ENCODE results near the gene YPEL2. TPM values are rescaled to one million over a fixed set of nuclear protein-coding genes. Genes with fewer than 3 reads are reported as not detected.

Gene YPEL2
- polyA plus RNA-seq, 1 donor (not counting 4 experiments of a cell fraction or from before 2014, with no cell fraction given): 4.6 TPM

- Histone ChIP-seq H3K36me3 (ENCODE audit: control insufficient read depth in 2 of 2, extremely low read depth in 1 of 2, insufficient read depth in 2 of 2, low read length in 2 of 2) (no peaks in the 10 kb centered on the region), H2AFZ (ENCODE audit: control insufficient read depth, low read length) (no peak overlapping the region), H3K4me3 (ENCODE audit: control insufficient read depth in 2 of 3, extremely low read depth in 1 of 3, insufficient read depth in 2 of 3, low read depth in 1 of 3, low read length in 3 of 3) (no peak overlapping the region), H3K79me2 (ENCODE audit: control insufficient read depth, insufficient read depth, low read length) (no peaks in the 10 kb centered on the region), H4K20me1 (ENCODE audit: control insufficient read depth, extremely low read depth, insufficient read depth, low read length) (no peaks in the 10 kb centered on the region), H3K9me1 (ENCODE audit: control insufficient read depth, extremely low read depth, insufficient read depth, low read length) (no peaks in the 10 kb centered on the region), H3K9me3 (ENCODE audit: control insufficient read depth, low read depth, low read length) (no peaks in the 10 kb centered on the region), H3K27me3 (ENCODE audit: control insufficient read depth, extremely low read depth, insufficient read depth, low read length) (no peaks in the 10 kb centered on the region), H3K4me1 (ENCODE audit: control insufficient read depth, extremely low read depth, insufficient read depth, low read length) (no peaks in the 10 kb centered on the region), H3K27ac (ENCODE audit: control insufficient read depth, insufficient read depth, low read length) (no peak overlapping the region), H3K4me2 (ENCODE audit: control insufficient read depth, extremely low read depth, insufficient read depth, low read depth, low read length) (no peak overlapping the region), H3K9ac (ENCODE audit: control insufficient read depth, extremely low read depth, insufficient read depth, low read length) (no peak overlapping the region)
- no peak for FAIRE-seq
- TF ChIP-seq EZH2 (IDR thresholded peaks at IDR 0.05; ENCODE audit: low read length) (no peak), CTCF (optimal IDR thresholded peaks at IDR 0.05 in 1 of 3, IDR thresholded peaks at IDR 0.05 in 1 of 3, conservative IDR thresholded peaks at IDR 0.05 in 1 of 3; ENCODE audit: extremely low read depth in 1 of 3, insufficient read depth in 2 of 3, low read length in 3 of 3) (no peak)
- dilution Hi-C loops (cut with MboI; ENCODE audit: extremely low pct_ligation_motif_present, low sequenced_read_pairs): no loop called here
- DNase-seq (ENCODE audit: low read depth, low spot score): no peak
These were observed 57.6 kb downstream of the YPEL2 start for GRCh38 chr17:59389066-59389465.

GRCh38 chr17:59391021-59391420, 59.6 kb downstream of the YPEL2 start:
- no peaks in the 10 kb centered on the region for H3K36me3 ChIP-seq (ENCODE audit: control insufficient read depth in 2 of 2, extremely low read depth in 1 of 2, insufficient read depth in 2 of 2, low read length in 2 of 2)
- FAIRE-seq: no peak
- dilution Hi-C loops (cut with MboI; ENCODE audit: extremely low pct_ligation_motif_present, low sequenced_read_pairs): no loop called here

More at GRCh38 chr17:59391021-59391420, 59.6 kb downstream of the YPEL2 start:
- Histone ChIP-seq H3K9me1 (ENCODE audit: control insufficient read depth, extremely low read depth, insufficient read depth, low read length) (no peaks in the 10 kb centered on the region), H4K20me1 (ENCODE audit: control insufficient read depth, extremely low read depth, insufficient read depth, low read length) (no peaks in the 10 kb centered on the region), H3K27me3 (ENCODE audit: control insufficient read depth, extremely low read depth, insufficient read depth, low read length) (no peaks in the 10 kb centered on the region), H3K27ac (ENCODE audit: control insufficient read depth, insufficient read depth, low read length) (no peak overlapping the region), H3K4me1 (ENCODE audit: control insufficient read depth, extremely low read depth, insufficient read depth, low read length) (no peaks in the 10 kb centered on the region), H3K9me3 (ENCODE audit: control insufficient read depth, low read depth, low read length) (no peaks in the 10 kb centered on the region), H3K9ac (ENCODE audit: control insufficient read depth, extremely low read depth, insufficient read depth, low read length) (no peak overlapping the region), H3K4me3 (ENCODE audit: control insufficient read depth in 2 of 3, extremely low read depth in 1 of 3, insufficient read depth in 2 of 3, low read depth in 1 of 3, low read length in 3 of 3) (no peak overlapping the region), H3K79me2 (ENCODE audit: control insufficient read depth, insufficient read depth, low read length) (no peaks in the 10 kb centered on the region), H2AFZ (ENCODE audit: control insufficient read depth, low read length) (no peak overlapping the region), H3K4me2 (ENCODE audit: control insufficient read depth, extremely low read depth, insufficient read depth, low read depth, low read length) (no peak overlapping the region)
- TF ChIP-seq EZH2 (IDR thresholded peaks at IDR 0.05; ENCODE audit: low read length): no peak
- no peak for TF ChIP-seq CTCF (optimal IDR thresholded peaks at IDR 0.05 in 1 of 3, IDR thresholded peaks at IDR 0.05 in 1 of 3, conservative IDR thresholded peaks at IDR 0.05 in 1 of 3; ENCODE audit: extremely low read depth in 1 of 3, insufficient read depth in 2 of 3, low read length in 3 of 3)
- DNase-seq (ENCODE audit: low read depth, low spot score): no peak

Measured in keratinocyte (primary cell).